HG03159 (cell line): Measurements from ENCODE around the gene METTL27.
A peak's percentile ranks its signal among the peaks of the same experiment; 100 is the strongest.
"Not testable (repeated sequence)": the region's sequence is repeated elsewhere in the genome, so short reads cannot be mapped to it uniquely, and the experiment has no call there.

ENCODE experiments used
- ATAC-seq: cut with Tn5 transposase; IDR thresholded peaks from one replicate; pipeline ENCODE4 v1.9.1; 2021; ENCODE audit warnings: mild to moderate bottlenecking, moderate library complexity; ENCODE audit not compliant: unreplicated experiment

METTL27 gene

GRCh38 chr7:73842067-73842976, at the start of gene METTL27:
Gene METTL27 (minus strand): TSS chr7:73842516. CDS start chr7:73842140, 376 bp downstream.
- peak; percentile 97 for ATAC-seq

- no peak for ATAC-seq
Observed at GRCh38 chr7:73891178-73891885, 49.0 kb upstream of the METTL27 start.

- no peak for ATAC-seq
Observed at GRCh38 chr7:73890555-73891147, 48.3 kb upstream of the METTL27 start.

DNA sequence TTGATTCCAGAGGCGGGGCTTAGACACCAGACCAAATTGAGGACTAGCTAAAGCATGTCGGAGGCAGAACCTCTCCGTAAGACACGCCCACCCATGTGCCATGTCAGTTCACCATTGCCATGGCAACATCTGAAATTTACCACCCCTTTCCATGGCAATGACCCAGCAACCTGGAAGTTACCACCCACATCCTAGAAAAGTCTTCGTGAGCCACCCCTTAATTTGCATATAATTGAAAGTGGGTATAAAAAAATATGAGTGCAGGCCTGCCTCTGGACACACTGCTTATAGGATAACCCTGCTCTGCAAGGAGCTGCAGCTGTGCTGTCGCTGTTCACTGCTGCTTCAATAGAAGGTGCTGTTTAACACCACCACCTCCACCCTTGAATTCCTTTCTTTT, 46.6 kb upstream of the METTL27 start:
- no peak for ATAC-seq

- ATAC-seq, result no peak
Observed at GRCh38 chr7:73887762-73888161, 45.4 kb upstream of the METTL27 start.

GRCh38 chr7:73885975-73886798, 43.9 kb upstream of the METTL27 start:
- ATAC-seq, result no peak

DNA sequence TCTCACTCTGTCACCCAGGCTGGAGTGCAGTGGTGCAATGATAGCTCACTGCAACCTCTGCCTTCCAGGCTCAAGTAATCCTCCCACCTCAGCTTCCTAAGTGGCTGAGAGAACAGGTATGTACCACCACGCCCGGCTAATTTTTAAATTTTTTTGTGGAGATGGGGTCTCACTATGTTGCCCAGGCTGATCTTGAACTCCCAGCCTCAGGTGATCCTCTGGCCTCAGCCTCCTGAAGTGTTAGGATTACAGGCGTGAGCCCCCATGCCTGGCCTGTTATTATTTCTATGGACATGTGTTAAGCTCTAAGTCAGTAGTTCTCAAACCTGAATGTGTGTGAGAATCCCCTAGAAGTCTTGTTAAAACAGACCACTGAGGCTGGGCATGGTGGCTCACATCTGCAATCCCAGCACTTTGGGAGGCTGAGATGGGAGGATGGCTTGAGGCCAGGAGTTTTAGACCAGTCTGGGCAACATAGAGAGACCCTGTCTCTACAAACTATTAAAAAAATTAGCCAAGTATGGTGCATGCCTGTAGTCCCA, 43.2 kb upstream of the METTL27 start:
- ATAC-seq, result no peak

GRCh38 chr7:73884867-73885422, 42.6 kb upstream of the METTL27 start:
- ATAC-seq, result not testable (repeated sequence)

GRCh38 chr7:73882047-73882402, 39.7 kb upstream of the METTL27 start:
- no peak for ATAC-seq

DNA sequence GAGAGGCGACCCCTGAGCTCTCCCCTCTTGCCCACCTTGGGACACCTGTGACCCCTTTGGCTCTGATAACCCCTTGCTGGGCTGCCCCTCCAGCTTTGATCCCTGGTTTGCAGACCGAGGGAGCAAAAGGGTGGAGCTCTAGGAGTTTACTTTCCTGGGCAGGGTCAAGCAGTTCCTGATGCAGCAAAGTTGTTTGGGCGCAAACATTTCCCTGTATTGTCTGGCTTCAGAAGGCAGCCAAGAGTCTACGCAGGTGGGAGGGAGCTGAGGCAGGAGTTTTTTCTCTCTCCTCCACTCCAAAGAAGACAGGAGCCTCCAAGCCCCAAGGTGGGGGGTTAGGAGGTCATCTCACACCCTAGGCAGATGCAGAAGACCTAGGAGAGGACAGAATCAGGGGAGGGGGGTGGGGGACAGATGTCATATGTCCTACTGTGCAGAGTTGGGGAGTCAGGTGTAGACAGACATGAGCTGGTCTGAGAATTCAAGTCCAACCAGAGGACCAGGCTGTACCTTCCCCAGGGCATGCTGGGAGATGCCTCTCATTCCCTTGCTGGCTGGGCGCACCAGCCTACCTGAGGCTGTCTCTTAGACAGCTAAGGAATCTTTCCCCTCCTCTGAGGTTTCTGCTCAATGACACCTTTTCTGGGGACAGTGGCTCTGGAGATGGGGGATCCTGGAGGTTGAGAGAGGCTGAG, 39.2 kb upstream of the METTL27 start:
- ATAC-seq, result no peak

DNA sequence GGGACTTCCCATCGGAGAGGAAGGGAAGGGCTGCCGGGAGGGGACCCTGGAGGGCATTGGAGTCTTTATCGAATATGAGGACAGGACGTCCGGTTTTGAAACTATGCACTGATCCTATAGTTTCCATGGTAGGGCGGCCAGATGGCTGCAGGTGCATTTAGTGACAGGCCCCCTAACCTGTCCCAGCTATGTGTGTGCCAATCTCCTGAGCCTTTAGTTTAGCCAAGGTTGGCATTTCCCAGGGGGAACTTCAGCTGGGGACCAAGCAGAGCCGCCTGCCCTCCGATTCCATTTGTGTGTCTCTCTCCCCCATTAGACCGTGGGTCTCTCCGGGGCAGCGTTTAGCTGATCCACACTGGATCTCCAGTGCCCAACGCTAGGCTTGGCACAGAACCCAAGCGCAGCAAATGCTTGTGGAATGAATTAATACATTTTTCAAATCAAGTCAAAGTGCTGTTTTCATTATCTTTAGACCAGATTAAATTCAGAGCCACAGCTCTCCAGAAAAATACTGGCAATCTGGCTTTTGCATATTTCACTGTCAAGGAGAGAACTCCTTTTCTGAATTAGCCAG, 38.5 kb upstream of the METTL27 start:
- ATAC-seq, result no peak

DNA sequence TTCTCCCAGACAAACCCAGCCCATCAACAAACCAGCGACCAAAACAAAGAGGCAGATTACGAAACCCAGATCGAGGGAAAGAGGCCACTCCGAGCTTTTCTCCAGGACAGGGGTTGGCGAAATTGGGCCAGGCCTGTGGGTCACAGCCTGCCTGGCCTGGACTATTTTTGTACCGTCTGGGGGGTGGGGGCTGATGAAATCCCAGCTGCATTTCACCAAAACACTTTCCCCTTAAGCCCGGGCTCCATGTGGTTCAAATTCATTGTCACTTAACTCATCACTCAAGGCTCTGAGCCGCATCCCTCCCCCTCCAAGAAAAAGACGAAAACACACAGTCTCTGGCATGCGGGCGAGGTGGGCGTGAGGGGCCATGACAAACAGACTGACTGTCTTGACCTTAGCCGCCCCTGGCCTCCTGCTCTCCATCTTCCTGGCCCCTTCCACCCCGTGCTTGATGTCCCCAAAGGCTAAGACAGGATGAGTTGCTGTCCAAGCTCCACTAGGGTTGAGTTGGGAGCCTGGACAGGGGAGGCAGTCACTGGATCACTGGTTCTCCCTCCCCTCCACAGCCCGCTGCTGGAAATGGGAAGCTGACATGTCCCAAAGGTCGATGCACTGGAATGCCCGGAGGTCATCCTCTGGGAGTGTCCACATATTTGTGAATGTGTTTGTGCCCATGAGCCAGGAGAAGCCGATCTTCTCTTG, 37.8 kb upstream of the METTL27 start:
- no peak for ATAC-seq

GRCh38 chr7:73876973-73877372, 34.7 kb upstream of the METTL27 start:
- ATAC-seq, result no peak

DNA sequence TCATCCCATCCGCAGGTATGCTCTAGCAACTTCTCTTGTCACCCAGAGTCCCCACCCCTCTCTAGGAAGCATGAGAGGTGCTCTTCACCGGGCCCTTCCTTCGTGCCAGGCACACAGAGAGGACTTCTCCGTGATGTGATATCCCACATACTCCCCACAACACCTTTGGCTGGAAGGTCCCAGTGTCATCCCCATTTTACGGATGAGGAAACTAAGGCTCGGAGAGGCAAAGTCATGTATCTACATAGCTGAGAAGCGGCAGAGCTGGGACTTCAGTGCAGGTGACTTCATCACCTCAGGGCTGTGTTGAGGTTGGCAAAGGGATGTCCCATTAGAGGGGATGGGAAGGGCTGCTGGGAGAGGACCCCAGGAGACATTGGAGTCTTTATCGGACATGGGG, 34.0 kb upstream of the METTL27 start:
- ATAC-seq, result no peak

GRCh38 chr7:73872056-73872908, 30.0 kb upstream of the METTL27 start:
- ATAC-seq, result no peak

DNA sequence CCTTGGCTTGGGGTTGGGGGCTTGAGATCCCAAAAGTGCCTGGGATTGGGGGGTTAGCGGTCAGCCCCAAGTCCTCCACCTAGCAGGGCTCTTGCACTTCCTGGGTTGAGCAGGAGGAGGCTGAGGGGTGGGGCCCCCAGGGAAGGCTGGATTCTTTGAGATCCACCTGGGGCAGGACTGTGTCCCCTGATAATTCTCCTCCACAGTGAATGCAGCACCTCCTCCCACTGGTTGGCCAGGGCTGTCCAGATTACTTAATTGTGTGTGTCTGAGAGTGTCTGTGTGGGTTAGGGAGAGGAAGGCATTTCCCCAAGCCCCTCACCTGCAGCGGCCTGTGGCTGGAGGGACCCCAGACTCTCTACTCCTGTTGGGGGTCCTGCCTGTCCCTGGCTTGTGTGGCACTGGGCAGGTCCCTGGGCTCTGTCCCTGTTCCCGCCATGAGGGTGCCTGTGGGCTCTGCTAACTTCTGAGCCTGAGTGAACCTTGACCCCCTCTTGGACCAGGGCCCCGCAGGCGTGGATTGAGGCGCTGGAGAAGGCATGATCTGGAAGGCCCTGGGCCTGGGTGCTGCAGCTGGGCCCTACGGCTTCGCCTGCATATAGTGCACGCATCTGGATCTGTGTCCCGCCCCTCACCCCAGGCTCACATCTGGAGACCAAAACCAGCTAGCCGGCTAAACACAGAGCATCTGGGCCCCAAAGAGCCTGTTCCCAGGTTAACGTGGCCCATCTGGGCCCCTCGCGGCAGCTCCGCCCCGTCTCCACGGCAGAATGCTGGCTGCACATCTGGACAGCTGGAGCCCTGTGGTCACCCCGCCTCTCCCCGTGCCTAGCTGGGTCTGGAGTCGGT, 29.1 kb upstream of the METTL27 start:
- no peak for ATAC-seq

DNA sequence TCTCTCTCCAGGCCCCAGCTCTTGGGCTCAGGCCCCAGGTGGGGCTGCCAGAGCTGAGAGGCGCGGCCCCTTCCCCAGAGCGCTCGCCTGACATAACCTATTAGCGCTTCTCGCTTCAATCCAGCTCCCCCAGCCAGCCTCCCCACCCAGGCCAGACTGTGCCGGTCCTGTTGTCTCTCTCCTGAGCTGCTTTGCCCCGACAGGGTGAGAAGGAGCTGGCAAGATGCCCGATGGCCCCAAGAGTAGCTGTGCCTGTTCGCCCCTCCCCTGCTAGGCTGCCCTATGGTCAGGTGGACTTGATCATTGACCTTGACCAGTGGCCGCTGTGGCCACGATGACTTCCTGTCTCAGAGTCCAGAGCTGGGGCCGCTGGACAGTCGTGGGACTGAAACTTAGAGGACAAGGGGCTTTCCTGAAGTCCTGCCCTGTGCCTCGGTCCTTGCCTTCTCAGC, 27.8 kb upstream of the METTL27 start:
- ATAC-seq, result no peak
